OCI-LY1 (cell line): ENCODE results near the gene SPIB.

ENCODE experiments used
- H2AFZ ChIP-seq: fragments of 200-600 bp; sonication (generic), shearing (Covaris generic); 2 replicates; pipeline ENCODE4 v1.6.0; 2014; ENCODE audit warnings: antibody characterized with exemption, mild to moderate bottlenecking, low read length
- H3F3A ChIP-seq: fragments of 200-600 bp; sonication (generic), shearing (Covaris generic); 2 replicates; pipeline ENCODE4 v1.6.0; 2014; ENCODE audit warnings: mild to moderate bottlenecking, antibody characterized with exemption, low read length, moderate library complexity; ENCODE audit not compliant: insufficient read depth
- H3K27ac ChIP-seq: fragments of 200-600 bp; sonication (generic); 2 replicates; pipeline ENCODE4 v1.5.1; 2014; ENCODE audit warnings: low read length, mixed run types, mild to moderate bottlenecking, low read depth; ENCODE audit not compliant: poor library complexity, severe bottlenecking
- H3K27me3 ChIP-seq: fragments of 200-600 bp; sonication (generic); 2 replicates; pipeline ENCODE4 v1.6.0; 2014; ENCODE audit warnings: antibody characterized with exemption, mild to moderate bottlenecking, low read length, moderate library complexity; ENCODE audit not compliant: insufficient read depth
- H3K36me3 ChIP-seq: fragments of 200-600 bp; sonication (generic); 2 replicates; pipeline ENCODE4 v1.6.1; 2014; ENCODE audit warnings: mild to moderate bottlenecking, antibody characterized with exemption, low read length, moderate library complexity, mixed read lengths; ENCODE audit not compliant: insufficient read depth
- H3K4me1 ChIP-seq: fragments of 200-600 bp; sonication (generic); 2 replicates; pipeline ENCODE4 v1.5.1; 2014; ENCODE audit warnings: mild to moderate bottlenecking, low read length, moderate library complexity; ENCODE audit not compliant: insufficient read depth, severe bottlenecking
- H3K4me2 ChIP-seq: fragments of 200-600 bp; sonication (generic), shearing (Covaris generic); 2 replicates; pipeline ENCODE4 v1.6.1; 2014; ENCODE audit warnings: low read length
- H3K4me3 ChIP-seq: fragments of 200-600 bp; sonication (generic); 2 replicates; pipeline ENCODE4 v1.5.1; 2014; ENCODE audit warnings: low read length, low read depth, mild to moderate bottlenecking, mixed read lengths; ENCODE audit not compliant: poor library complexity, severe bottlenecking
- H3K79me2 ChIP-seq: fragments of 200-600 bp; shearing (Covaris generic); 2 replicates; pipeline ENCODE4 v1.6.1; 2016; ENCODE audit warnings: mixed run types, low read length, mixed read lengths; ENCODE audit not compliant: insufficient read depth
- H3K9ac ChIP-seq: fragments of 200-600 bp; sonication (generic), shearing (Covaris generic); 2 replicates; pipeline ENCODE4 v1.6.1; 2014; ENCODE audit warnings: mild to moderate bottlenecking, low read length, mixed read lengths
- H3K9me2 ChIP-seq: fragments of 200-600 bp; sonication (generic), shearing (Covaris generic); 2 replicates; pipeline ENCODE4 v1.6.1; 2014; ENCODE audit warnings: low read depth, mild to moderate bottlenecking, low read length, mixed read lengths
- H3K9me3 ChIP-seq: fragments of 200-600 bp; shearing (Covaris generic); 2 replicates; pipeline ENCODE4 v1.6.1; 2014; ENCODE audit warnings: low read length, mixed read lengths
- H4K20me1 ChIP-seq: fragments of 200-600 bp; sonication (generic), shearing (Covaris generic); 2 replicates; pipeline ENCODE4 v1.6.0; 2016; ENCODE audit warnings: mild to moderate bottlenecking, low read length; ENCODE audit not compliant: insufficient read depth
- CTCF ChIP-seq: fragments of 200-600 bp; sonication (generic), shearing (Covaris generic); IDR thresholded peaks from 2 replicates; pipeline ENCODE4 v1.5.1; 2017; ENCODE audit warnings: mild to moderate bottlenecking, antibody characterized with exemption, low read length, moderate library complexity, mixed read lengths
- EZH2 ChIP-seq: fragments of 200-600 bp; sonication (generic), shearing (Covaris generic); IDR thresholded peaks from 2 replicates; pipeline ENCODE4 v1.8.0; 2017; ENCODE audit warnings: borderline replicate concordance, mixed run types, mild to moderate bottlenecking, antibody characterized with exemption, low read length, moderate library complexity, mixed read lengths

SPIB gene

GRCh38 chr19:50431343-50432220 is 12.8 kb downstream of the SPIB start:
- TF ChIP-seq CTCF (no peak), EZH2 (no peak)
- H3K79me2 ChIP-seq: no peaks in the 10 kb centered on the region
- peak overlapping the region; percentile 73 for H3K4me3 ChIP-seq
- no peaks in the 10 kb centered on the region for H3K9me2 ChIP-seq
- H3K9me3 ChIP-seq: no peaks in the 10 kb centered on the region
- peak overlapping the region; percentile 100 for H3K4me2 ChIP-seq
- H3K27ac ChIP-seq: peak overlapping the region; percentile 88
- peak overlapping the region; percentile 89 for H3K9ac ChIP-seq
- H4K20me1 ChIP-seq: no peaks in the 10 kb centered on the region
- no peaks in the 10 kb centered on the region; the same call in 1 of the 2 replicates for H3F3A ChIP-seq
- no peak overlapping the region for H2AFZ ChIP-seq
- peaks cover 70% of the 10 kb centered on the region for H3K4me1 ChIP-seq
- H3K27me3 ChIP-seq: no peaks in the 10 kb centered on the region
- H3K36me3 ChIP-seq: peaks cover 16% of the 10 kb centered on the region; the same call in 1 of the 2 replicates

- Histone ChIP-seq H3K79me2 (no peaks in the 10 kb centered on the region), H4K20me1 (no peaks in the 10 kb centered on the region), H3K9me2 (no peaks in the 10 kb centered on the region), H3K27me3 (no peaks in the 10 kb centered on the region), H3K4me2 (peak within 1 kb of the TSS; percentile 100), H3K9ac (peak within 1 kb of the TSS; percentile 89), H3F3A (no peaks in the 10 kb centered on the region; the same call in 1 of the 2 replicates), H3K4me3 (peak within 1 kb of the TSS; percentile 73), H3K4me1 (peaks cover 63% of the 10 kb centered on the region), H3K36me3 (peaks cover 16% of the 10 kb centered on the region; the same call in 1 of the 2 replicates), H3K27ac (peak within 1 kb of the TSS; percentile 88), H2AFZ (no peak within 1 kb of the TSS), H3K9me3 (no peaks in the 10 kb centered on the region)
- TF ChIP-seq EZH2 (no peak), CTCF (no peak)
These were observed 13.7 kb downstream of the SPIB start, which contains the start of gene MYBPC2 for GRCh38 chr19:50432221-50433028. MYBPC2 (plus strand) TSS chr19:50432892; CDS start chr19:50432954, 62 bp downstream.
